Stimulated activated CD8-positive, alpha-beta memory T cell treated with anti-CD3 and anti-CD28 coated beads, Interleukin-2, amount 100 ng/mL, for 48 hours (primary cell): ENCODE measurements around the gene SMIM12.

Experiments used
- DNase-seq, 2 donors: peaks; one replicate each; pipeline ENCODE4 v3.0.0-alpha.2; 2020; ENCODE audit warnings: low read depth in 2 of 2

SMIM12 gene, protein sequence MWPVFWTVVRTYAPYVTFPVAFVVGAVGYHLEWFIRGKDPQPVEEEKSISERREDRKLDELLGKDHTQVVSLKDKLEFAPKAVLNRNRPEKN

GRCh38 chr1:34859446-34860200, at the start of gene SMIM12:
SMIM12 (minus strand) TSS chr1:34859749; CDS start chr1:34855977, 3,772 bp downstream.
- peak; percentile 89 to 90 for DNase-seq

DNA sequence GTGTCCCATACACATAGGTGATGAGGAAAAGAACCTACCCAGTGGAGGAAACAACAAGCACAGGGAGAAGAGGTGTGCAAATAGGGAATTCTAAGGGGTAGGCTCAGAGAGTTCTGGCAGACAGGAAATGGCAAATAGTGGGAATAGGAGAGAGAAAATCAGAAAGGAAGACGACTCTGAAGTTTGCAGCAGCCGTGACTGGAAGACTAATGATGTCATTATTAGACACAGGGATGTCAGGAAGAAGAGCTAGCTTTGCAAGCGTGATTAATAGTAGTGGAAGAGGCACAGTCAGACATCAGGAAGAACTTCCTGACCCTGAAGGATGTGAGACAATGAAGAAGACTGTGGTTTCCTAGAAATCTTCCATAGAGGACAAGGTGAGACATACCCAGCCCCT, 48.8 kb upstream of the SMIM12 start:
- DNase-seq = no peak

DNA sequence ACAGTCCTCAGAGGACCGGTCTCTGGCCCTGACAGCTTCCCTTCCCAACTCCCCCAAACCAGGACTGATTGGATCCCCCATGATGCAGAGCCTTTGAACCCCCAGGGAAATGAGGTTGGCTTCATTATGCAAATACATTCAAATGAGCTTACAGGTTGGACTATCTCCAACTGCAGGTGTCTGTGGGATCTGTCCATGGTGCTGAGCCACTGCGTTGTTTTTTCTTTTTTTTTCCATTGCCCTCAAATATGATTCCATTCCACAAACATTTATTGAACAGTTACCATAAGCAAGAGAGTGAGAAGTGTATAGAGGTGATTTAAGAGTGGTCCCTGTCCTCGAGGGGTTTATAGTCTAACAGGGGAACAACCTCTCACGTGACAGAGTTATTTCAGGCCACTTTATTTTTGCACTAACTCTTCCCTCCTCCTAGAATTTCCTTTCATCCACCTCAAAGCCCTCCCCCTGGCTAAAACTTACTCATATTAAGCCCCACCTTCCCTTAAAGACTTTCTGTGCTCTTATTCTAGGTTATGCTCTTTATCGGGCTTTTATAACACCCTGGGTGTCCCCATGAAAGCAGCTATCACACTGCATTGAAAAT, 48.0 kb upstream of the SMIM12 start:
- DNase-seq = no peak

GRCh38 chr1:34906756-34907155, 47.2 kb upstream of the SMIM12 start:
- no peak for DNase-seq

DNA sequence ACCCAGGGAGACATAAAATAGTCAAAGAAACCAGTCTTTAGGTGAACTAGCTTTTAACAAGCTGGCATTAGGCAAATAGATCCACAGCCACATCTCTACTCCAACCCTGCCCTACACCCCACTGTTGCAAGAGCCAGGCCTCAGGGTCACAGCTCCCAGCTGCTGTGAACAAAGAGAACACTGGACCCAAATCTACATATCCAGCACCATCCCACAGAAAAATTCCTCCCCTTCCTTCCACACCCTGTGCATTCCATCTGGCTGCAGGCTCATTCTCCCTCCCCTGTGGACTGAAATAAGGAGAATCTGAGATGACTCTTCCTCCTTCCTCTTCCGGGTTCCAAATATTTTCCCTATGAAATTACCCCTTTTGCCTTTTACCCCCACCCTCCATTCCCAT, 46.7 kb upstream of the SMIM12 start:
- DNase-seq = no peak

DNA sequence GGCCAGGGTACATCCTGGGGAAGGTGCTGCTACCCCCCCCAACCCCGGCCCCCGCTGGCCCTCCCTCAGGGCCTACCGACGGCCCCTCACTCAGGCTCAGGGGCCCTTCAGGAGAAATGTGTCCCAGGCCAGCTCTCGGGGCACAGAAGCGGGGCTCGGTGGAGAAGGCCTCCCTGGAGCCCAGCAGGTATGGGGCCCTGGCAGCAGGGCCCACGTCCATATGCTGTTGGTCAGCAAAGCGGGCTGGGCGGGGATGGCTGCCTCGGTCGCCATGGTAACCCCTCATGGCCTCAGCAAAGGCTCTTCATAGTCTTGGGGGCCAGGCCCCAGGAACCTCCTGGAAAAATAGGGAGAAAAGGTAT, 45.5 kb upstream of the SMIM12 start:
- DNase-seq = no peak

DNA sequence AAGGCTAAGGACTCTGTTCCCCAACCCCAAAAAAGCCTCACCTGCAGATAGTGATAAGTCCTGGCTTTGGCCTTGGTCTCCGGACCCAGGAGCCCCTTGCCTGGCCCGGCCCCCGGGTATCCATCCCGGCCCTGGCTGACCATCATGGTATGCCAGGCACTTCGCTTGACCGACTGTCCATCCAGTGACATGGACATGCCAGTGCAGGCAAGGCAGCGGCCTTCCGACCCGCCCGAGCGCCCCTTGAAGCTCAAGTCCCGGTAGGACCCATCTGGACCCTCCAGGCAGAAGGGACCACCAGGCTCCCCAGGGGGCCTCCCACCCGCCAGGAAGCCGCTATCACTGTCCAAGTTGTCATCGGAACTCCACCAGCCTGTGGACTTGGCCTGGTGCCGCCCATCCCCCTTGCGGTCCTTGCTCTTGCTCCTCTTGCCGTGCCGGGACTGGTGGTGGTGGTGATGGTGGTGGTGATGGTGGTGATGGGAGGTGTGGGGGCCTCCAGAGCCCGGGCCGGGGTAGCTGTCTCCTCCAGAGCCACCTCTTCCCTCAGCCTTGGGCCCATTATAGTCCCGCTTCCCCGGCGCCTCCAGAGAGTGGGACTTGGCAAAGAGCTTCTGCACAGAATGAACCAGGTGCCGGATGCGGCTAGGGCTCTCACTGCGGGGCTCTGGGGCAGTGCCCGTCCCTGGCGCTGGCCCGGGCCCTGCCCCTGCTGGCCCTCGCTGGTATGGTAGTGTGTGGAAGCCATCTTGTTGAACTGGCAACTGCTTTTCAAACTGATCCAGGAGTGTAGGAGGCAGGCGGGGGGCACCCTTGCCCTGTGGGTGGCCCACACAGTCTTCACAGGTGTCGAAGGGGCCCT, 44.9 kb upstream of the SMIM12 start:
- no peak for DNase-seq

DNA sequence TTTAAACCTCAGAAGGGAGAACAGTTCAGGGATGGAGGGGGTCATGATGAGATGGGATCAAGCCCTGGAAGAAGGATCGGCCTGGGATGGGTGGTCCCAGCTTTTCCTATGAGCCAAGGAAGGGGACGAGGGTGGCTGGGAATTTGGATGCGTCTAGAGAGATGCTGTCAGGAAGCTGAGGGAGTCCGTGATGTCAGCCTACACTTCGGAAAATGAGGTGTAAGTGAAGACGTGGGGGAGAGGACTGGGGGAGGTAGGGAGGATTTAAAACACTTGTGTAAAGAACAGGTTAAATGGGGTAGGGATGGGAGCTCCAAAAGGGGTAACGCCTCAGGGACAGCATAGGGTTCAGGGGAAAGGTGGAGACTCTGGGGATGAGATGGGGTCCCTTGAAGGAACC, 42.4 kb upstream of the SMIM12 start:
- DNase-seq = no peak

GRCh38 chr1:34900775-34901502, 41.4 kb upstream of the SMIM12 start:
- no peak for DNase-seq

DNA sequence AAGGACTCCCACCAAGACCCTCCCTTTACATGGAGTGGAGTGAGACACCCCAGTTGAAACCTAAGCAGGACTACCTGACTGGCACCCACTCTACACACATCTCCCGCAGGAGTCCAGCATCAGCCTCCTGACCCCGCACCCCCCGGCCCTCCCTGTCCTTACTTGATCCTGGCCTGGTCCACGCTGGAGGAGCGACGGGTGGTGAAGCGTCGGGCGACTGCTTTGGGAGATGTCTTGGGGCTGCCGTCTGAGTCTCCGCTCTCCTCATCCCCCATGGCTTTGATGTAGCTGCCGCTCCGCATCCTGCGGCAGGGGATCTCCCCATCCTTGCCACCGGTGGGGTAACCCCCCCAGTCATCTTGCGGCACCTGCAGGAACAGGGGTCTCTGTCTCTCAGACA, 40.4 kb upstream of the SMIM12 start:
- no peak for DNase-seq

DNA sequence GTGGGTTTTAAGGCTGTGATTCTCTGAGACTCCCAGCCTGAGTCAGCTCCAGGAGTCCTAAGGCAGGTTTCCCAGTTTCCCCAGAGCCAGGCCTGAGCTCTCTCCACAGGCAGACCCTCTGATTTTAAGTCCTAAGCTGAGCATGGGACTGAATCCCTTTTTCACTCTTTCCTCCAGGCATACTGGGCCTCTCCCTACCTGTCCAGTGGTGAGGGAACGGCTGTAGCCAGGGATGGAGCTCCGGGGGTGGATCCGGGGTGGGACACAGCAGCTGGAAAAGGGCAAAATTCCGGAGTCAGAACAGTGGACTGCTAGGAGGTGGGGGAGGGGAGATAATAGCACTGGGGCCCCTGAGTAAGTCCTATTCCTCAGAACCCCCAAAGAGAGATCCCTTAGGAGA, 39.9 kb upstream of the SMIM12 start:
- no peak for DNase-seq

DNA sequence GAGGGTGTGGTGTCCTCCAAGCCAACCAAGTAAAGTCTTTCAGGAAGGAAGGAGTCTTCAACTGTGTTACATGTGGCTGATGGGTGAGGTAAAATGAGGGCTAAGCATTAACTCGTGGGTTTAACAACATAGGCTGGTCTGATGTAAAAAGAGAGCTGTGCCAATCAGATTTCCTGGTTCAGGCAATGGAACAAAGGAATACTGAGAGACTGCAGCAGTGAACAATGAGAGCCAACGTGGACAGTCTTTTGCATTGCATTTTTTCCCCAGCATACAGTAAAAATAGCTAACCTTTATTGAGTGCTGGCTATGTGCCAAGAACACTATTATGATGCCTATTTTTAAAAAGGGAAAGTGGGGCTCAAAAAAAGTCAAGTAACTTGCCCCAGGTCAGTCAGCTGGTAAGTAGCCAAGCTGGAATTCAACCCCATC, 38.8 kb upstream of the SMIM12 start:
- no peak for DNase-seq

GRCh38 chr1:34896612-34897011, 37.1 kb upstream of the SMIM12 start:
- DNase-seq = no peak

DNA sequence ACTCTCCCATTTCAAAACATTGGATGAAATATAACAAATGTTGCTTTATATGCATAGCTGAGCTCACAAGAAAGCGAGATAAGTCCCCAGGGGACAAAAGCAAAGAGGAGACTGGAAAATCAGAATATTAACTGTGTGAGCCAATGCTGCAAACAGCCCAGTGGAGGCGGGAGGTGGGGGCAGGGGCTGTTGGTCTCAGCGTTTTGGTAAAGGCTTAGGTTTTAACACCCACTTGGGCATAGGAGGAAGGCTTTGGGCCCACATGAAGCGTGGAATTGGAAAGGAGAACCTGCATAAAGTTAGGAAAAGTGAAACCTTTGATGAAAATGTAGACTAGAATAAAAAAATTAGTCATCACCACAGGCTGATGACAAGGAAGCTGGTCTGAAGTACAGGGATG, 30.2 kb upstream of the SMIM12 start:
- no peak for DNase-seq

DNA sequence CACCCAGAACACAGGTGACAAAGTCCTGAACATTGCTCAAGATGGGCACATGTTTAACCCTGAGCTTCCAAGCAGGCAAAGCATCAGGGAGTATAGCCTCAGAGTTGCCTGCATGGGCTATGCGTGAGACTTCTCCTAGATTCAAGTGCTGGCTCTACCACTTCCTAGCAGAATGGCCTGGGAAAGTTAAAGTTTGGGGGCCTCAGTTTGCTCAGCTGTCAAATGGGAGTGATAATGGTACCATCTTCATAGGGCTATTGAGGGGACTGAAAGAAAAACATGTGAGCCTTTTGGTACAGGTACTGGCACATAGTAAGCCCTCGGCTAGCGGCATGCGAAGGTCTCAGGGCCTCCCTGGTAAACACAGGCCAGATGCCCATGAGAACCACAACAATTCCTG, 28.0 kb upstream of the SMIM12 start:
- DNase-seq = no peak

DNA sequence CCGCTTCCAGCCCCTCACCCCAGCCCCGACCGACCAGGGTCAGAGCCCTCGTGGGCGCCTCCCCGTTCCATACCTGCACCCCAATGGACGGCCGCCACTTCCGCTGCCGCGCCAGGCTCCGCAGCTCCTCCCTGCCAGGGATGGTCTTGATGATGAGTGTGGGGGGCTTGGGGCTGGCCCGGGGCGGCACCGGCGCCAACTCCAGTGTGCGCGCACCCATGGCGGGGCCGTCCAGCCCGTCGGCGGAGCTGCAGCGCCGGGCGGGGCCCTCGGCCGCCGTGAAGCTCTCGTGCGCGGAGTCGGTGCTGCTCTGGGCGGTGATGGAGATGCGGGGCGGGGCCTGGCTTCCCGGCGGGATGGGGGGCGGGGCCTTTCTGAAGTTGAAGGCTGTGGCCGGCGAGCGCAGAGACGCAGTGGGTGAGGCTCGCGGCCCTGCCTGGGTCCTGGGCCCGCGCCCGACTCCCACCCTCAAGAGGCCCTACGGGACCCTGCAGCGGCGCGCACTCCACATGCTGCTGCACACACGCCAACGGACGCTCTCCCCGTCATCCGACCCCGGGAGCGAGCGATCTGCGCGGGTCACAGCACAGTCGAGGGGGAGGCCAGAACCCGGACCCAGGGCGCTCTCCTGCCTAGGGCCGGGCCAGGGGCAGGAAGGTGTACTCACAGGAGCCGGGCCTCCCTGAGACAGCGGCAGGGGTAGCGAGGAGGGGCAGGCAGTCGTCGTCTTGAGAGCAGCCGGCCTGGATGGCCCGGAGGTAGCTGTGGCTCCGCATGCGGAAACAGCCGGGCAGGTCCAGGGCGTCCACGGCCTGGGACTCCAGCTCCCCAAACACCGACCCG, 26.1 kb upstream of the SMIM12 start:
- DNase-seq = peak; percentile 52 to 65

DNA sequence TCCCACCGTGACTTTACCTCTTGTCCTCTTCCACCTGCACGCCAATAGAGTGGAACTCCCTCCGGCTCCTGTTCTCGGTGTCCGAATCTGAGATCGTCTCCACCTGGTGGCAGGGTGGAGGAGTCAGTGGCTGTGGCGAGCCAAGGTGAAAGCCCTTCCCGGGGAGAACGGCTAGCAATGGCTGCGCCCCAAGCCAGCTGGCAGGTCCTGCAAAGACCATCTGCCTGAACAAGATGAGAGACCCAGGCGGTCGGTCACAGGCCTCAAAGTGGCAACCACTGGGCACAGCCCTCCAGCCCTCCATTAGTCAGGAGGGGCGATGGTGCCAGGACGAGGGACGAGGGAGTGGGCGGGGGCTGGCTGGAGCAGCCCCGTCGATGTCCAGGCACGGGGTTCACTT, 25.4 kb upstream of the SMIM12 start:
- DNase-seq = no peak

- no peak for DNase-seq
These were observed 25.0 kb upstream of the SMIM12 start for GRCh38 chr1:34884536-34884935.

DNA sequence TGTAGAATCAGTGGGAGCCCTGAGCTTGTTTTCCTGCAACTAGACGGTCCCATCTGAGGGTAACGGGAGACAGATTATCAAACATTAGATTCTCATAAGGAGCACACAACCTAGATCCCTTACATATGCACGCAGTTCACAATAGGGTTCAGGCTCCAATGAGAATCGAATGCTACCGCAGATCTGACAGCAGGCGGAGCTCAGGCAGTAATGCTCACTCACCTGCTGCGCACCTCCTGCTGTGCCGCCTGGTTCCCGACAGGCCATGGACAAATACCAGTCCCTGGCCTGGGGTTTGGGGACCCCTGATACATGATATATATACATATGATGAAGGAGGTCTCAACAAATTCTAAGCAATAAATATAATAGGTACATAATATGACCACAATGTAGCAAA, 19.7 kb upstream of the SMIM12 start:
- DNase-seq = no peak

GRCh38 chr1:34876406-34876805, 16.9 kb upstream of the SMIM12 start:
- DNase-seq = no peak
